ENCODE measurements around the gene SYNC.

SYNC gene

GRCh38 chr1:32709075-32709474 is 6.5 kb upstream of the SYNC start:
- H3K27ac ChIP-seq (ENCODE audit: low read depth, low read length), result no peak overlapping the region
- H4K20me1 ChIP-seq (ENCODE audit: control insufficient read depth, insufficient read depth, low read depth, low read length), result no peaks in the 10 kb centered on the region
- H3F3A ChIP-seq (ENCODE audit: control insufficient read depth, insufficient read depth), result peaks cover 3% of the 10 kb centered on the region; the same call in 1 of the 2 replicates
- H3K4me3 ChIP-seq (ENCODE audit: low read length), result no peak overlapping the region
- no peaks in the 10 kb centered on the region for H3K9me2 ChIP-seq (replicated peaks; ENCODE audit: control insufficient read depth, low read length)
- H3K4me1 ChIP-seq (ENCODE audit: control insufficient read depth, low read length), result peaks cover 3% of the 10 kb centered on the region
- no peaks in the 10 kb centered on the region for H3K36me3 ChIP-seq (ENCODE audit: control insufficient read depth, low read length)
- no peaks in the 10 kb centered on the region for H3K9me3 ChIP-seq (ENCODE audit: control insufficient read depth, insufficient read depth, low read length)
- H3K4me2 ChIP-seq (ENCODE audit: low read length), result no peak overlapping the region
- no peak for TF ChIP-seq EZH2phosphoT487 (IDR thresholded peaks at IDR 0.05; ENCODE audit: borderline replicate concordance, low read length)
- H3K27me3 ChIP-seq (ENCODE audit: control insufficient read depth, low read length), result peaks cover 8% of the 10 kb centered on the region
- no peaks in the 10 kb centered on the region for H3K79me2 ChIP-seq (ENCODE audit: control insufficient read depth, low read length)

- peaks cover 3% of the 10 kb centered on the region; the same call in 1 of the 2 replicates for H3F3A ChIP-seq (ENCODE audit: control insufficient read depth, insufficient read depth)
- no peaks in the 10 kb centered on the region for H3K9me2 ChIP-seq (replicated peaks; ENCODE audit: control insufficient read depth, low read length)
- H3K4me2 ChIP-seq (ENCODE audit: low read length), result no peak overlapping the region
- no peaks in the 10 kb centered on the region for H3K9me3 ChIP-seq (ENCODE audit: control insufficient read depth, insufficient read depth, low read length)
- H4K20me1 ChIP-seq (ENCODE audit: control insufficient read depth, insufficient read depth, low read depth, low read length), result no peaks in the 10 kb centered on the region
- peaks cover 32% of the 10 kb centered on the region for H3K27me3 ChIP-seq (ENCODE audit: control insufficient read depth, low read length)
- H3K4me1 ChIP-seq (ENCODE audit: control insufficient read depth, low read length), result peaks cover 8% of the 10 kb centered on the region
- H3K4me3 ChIP-seq (ENCODE audit: low read length), result no peak overlapping the region
- TF ChIP-seq EZH2phosphoT487 (IDR thresholded peaks at IDR 0.05; ENCODE audit: borderline replicate concordance, low read length) (no peak), CTCF (IDR thresholded peaks at IDR 0.05; ENCODE audit: low read depth, low read length, poor library complexity, severe bottlenecking) (no peak)
- H3K79me2 ChIP-seq (ENCODE audit: control insufficient read depth, low read length), result no peaks in the 10 kb centered on the region
- H3K36me3 ChIP-seq (ENCODE audit: control insufficient read depth, low read length), result no peaks in the 10 kb centered on the region
- H3K27ac ChIP-seq (ENCODE audit: low read depth, low read length), result no peak overlapping the region
These were observed 3.9 kb upstream of the SYNC start for GRCh38 chr1:32706491-32706890.

GRCh38 chr1:32705516-32705915 is 2.9 kb upstream of the SYNC start:
- H4K20me1 ChIP-seq (ENCODE audit: control insufficient read depth, insufficient read depth, low read depth, low read length), result no peaks in the 10 kb centered on the region
- no peaks in the 10 kb centered on the region for H3K9me2 ChIP-seq (replicated peaks; ENCODE audit: control insufficient read depth, low read length)
- H3K27ac ChIP-seq (ENCODE audit: low read depth, low read length), result no peak overlapping the region
- H3K4me2 ChIP-seq (ENCODE audit: low read length), result no peak overlapping the region
- peaks cover 3% of the 10 kb centered on the region; the same call in 1 of the 2 replicates for H3F3A ChIP-seq (ENCODE audit: control insufficient read depth, insufficient read depth)
- H3K79me2 ChIP-seq (ENCODE audit: control insufficient read depth, low read length), result no peaks in the 10 kb centered on the region
- no peaks in the 10 kb centered on the region for H3K9me3 ChIP-seq (ENCODE audit: control insufficient read depth, insufficient read depth, low read length)
- TF ChIP-seq EZH2phosphoT487 (IDR thresholded peaks at IDR 0.05; ENCODE audit: borderline replicate concordance, low read length), result no peak
- no peak for TF ChIP-seq CTCF (IDR thresholded peaks at IDR 0.05; ENCODE audit: low read depth, low read length, poor library complexity, severe bottlenecking)
- H3K4me1 ChIP-seq (ENCODE audit: control insufficient read depth, low read length), result peaks cover 8% of the 10 kb centered on the region
- H3K27me3 ChIP-seq (ENCODE audit: control insufficient read depth, low read length), result peaks cover 37% of the 10 kb centered on the region
- no peak overlapping the region for H3K4me3 ChIP-seq (ENCODE audit: low read length)
- no peaks in the 10 kb centered on the region for H3K36me3 ChIP-seq (ENCODE audit: control insufficient read depth, low read length)

- Histone ChIP-seq H3F3A (ENCODE audit: control insufficient read depth, insufficient read depth) (no peaks in the 10 kb centered on the region), H4K20me1 (ENCODE audit: control insufficient read depth, insufficient read depth, low read depth, low read length) (no peaks in the 10 kb centered on the region), H3K27me3 (ENCODE audit: control insufficient read depth, low read length) (peaks cover 37% of the 10 kb centered on the region), H3K4me3 (ENCODE audit: low read length) (no peak overlapping the region), H3K36me3 (ENCODE audit: control insufficient read depth, low read length) (no peaks in the 10 kb centered on the region), H3K79me2 (ENCODE audit: control insufficient read depth, low read length) (no peaks in the 10 kb centered on the region), H3K4me1 (ENCODE audit: control insufficient read depth, low read length) (peaks cover 10% of the 10 kb centered on the region), H3K9me3 (ENCODE audit: control insufficient read depth, insufficient read depth, low read length) (no peaks in the 10 kb centered on the region), H3K9me2 (replicated peaks; ENCODE audit: control insufficient read depth, low read length) (no peaks in the 10 kb centered on the region), H3K27ac (ENCODE audit: low read depth, low read length) (no peak overlapping the region), H3K4me2 (ENCODE audit: low read length) (0 out of 2 replicates have a peak overlapping the region, but pooled peaks have one; percentile 16)
- TF ChIP-seq EZH2phosphoT487 (IDR thresholded peaks at IDR 0.05; ENCODE audit: borderline replicate concordance, low read length) (0 out of 2 replicates have a peak, but pooled peaks have one; percentile 3), CTCF (IDR thresholded peaks at IDR 0.05; ENCODE audit: low read depth, low read length, poor library complexity, severe bottlenecking) (no peak)
These were observed 1.1 kb upstream of the SYNC start for GRCh38 chr1:32703479-32704291.

Data from DOHH2 (cell line).